PC-3 (cell line): ENCODE measurements around the gene OR7C2. TPM values are rescaled to one million over a fixed set of nuclear protein-coding genes. Genes with fewer than 3 reads are reported as not detected.

Source experiments
- ATAC-seq: fragments of 200-7000 bp; cut with Tn5 transposase; 2 replicates; pipeline ENCODE4 v1.9.1; 2020; ENCODE audit warnings: mild to moderate bottlenecking, moderate library complexity
- BruUV-seq: library from RNA; stranded (reverse); fragments of 400-500 nt; replicated peaks from 2 replicates; lab custom pipeline; 2021; lab: Mats Ljungman, UMichigan
- CTCF ChIA-PET: fragments of 300-600 bp; sonication (Branson Sonifier 250); formaldehyde crosslinking; loops from one replicate; lab custom pipeline; 2022; ENCODE audit warnings: antibody characterized with exemption; lab: Charles Lee
- POLR2A ChIA-PET: fragments of 300-600 bp; sonication (Branson Sonifier 250); formaldehyde crosslinking; loops from one replicate; lab custom pipeline; 2022; ENCODE audit warnings: antibody characterized with exemption; ENCODE audit not compliant: unreplicated experiment; lab: Charles Lee
- DNase-seq: peaks from one replicate; pipeline ENCODE4 v3.0.0-alpha.2; 2015
- H2AFZ ChIP-seq: fragments of 300-600 bp; sonication (generic); 2 replicates; pipeline ENCODE4 v1.6.0; 2016; ENCODE audit warnings: antibody characterized with exemption, low read length
- H3F3A ChIP-seq: fragments of 300-600 bp; sonication (generic); one replicate; pipeline ENCODE4 v1.6.0; 2017; ENCODE audit warnings: antibody characterized with exemption, low read length, control low read depth, mild to moderate bottlenecking; ENCODE audit not compliant: unreplicated experiment
- H3K27ac ChIP-seq: fragments of 300-600 bp; sonication (generic); 2 replicates; pipeline ENCODE4 v1.5.1; 2016; ENCODE audit warnings: mild to moderate bottlenecking, low read length
- H3K27me3 ChIP-seq: fragments of 300-600 bp; sonication (generic); 2 replicates; pipeline ENCODE4 v1.6.1; 2016; ENCODE audit warnings: low read length, mixed read lengths
- H3K36me3 ChIP-seq: fragments of 300-600 bp; sonication (generic); 2 replicates; pipeline ENCODE4 v1.6.1; 2016; ENCODE audit warnings: low read depth, mixed run types, low read length, mixed read lengths
- H3K4me1 ChIP-seq: fragments of 300-600 bp; sonication (generic); 2 replicates; pipeline ENCODE4 v1.5.1; 2016; ENCODE audit warnings: low read length; ENCODE audit not compliant: insufficient read depth
- H3K4me2 ChIP-seq: fragments of 300-600 bp; sonication (generic); 2 replicates; pipeline ENCODE4 v1.6.0; 2016; ENCODE audit warnings: low read length
- H3K4me3 ChIP-seq: fragments of 300-600 bp; sonication (generic); 2 replicates; pipeline ENCODE4 v1.5.1; 2016; ENCODE audit warnings: mild to moderate bottlenecking, low read length, mixed read lengths
- H3K79me2 ChIP-seq: fragments of 300-600 bp; sonication (generic); 2 replicates; pipeline ENCODE4 v1.6.1; 2017; ENCODE audit warnings: low read length, mixed read lengths
- H3K9ac ChIP-seq: fragments of 300-600 bp; sonication (generic); 2 replicates; pipeline ENCODE4 v1.6.0; 2016; ENCODE audit warnings: mild to moderate bottlenecking, low read length
- H3K9me2 ChIP-seq: fragments of 300-600 bp; sonication (generic); replicated peaks from 2 replicates; pipeline ENCODE4 v1.6.1; 2016; ENCODE audit warnings: mixed run types, low read length, mixed read lengths
- H3K9me3 ChIP-seq: fragments of 300-600 bp; sonication (generic); 2 replicates; pipeline ENCODE4 v1.6.1; 2016; ENCODE audit warnings: low read length, mixed read lengths
- H4K20me1 ChIP-seq: fragments of 300-600 bp; sonication (generic); 2 replicates; pipeline ENCODE4 v1.6.1; 2016; ENCODE audit warnings: low read length, mixed read lengths
- CTCF ChIP-seq: fragments of 300-600 bp; sonication (generic); conservative IDR thresholded peaks from 2 replicates; pipeline ENCODE4 v1.5.1; 2017; ENCODE audit warnings: antibody characterized with exemption, low read depth, mild to moderate bottlenecking, low read length
- EZH2 ChIP-seq: fragments of 300-600 bp; sonication (generic); IDR thresholded peaks from one replicate; pipeline ENCODE4 v1.6.1; 2017; ENCODE audit warnings: antibody characterized with exemption, mild to moderate bottlenecking, low read length; ENCODE audit not compliant: unreplicated experiment
- EZH2phosphoT487 ChIP-seq: fragments of 300-600 bp; sonication (generic); IDR thresholded peaks from 2 replicates; pipeline ENCODE4 v1.6.1; 2018; ENCODE audit warnings: mild to moderate bottlenecking, antibody characterized with exemption, low read length, borderline replicate concordance
- intact Hi-C: fragments of 100-400 bp; cut with micrococcal nuclease; formaldehyde crosslinking; loops from 2 replicates; pipeline ENCODE4 v1.9.0; 2023
- total RNA-seq: library from RNA; depleted of rRNA; stranded (reverse); fragments of >200 nt; gene quantifications from 2 replicates; pipeline ENCODE4 v1.2.3, GENCODE V29; 2014; rRNA removed

The OR7C2 gene
- total RNA-seq, 1 experiment from 2014 or later = not detected

- ChIA-PET CTCF (no interaction called here), POLR2A (no interaction called here)
- Histone ChIP-seq H3K4me3 (no peak overlapping the region), H3F3A (no peaks in the 10 kb centered on the region), H3K9me2 (no peaks in the 10 kb centered on the region), H3K9me3 (no peaks in the 10 kb centered on the region), H3K36me3 (no peaks in the 10 kb centered on the region), H4K20me1 (no peaks in the 10 kb centered on the region), H3K4me2 (no peak overlapping the region), H3K27me3 (peaks cover 25% of the 10 kb centered on the region), H3K9ac (no peak overlapping the region), H2AFZ (no peak overlapping the region), H3K79me2 (no peaks in the 10 kb centered on the region), H3K4me1 (no peaks in the 10 kb centered on the region), H3K27ac (no peak overlapping the region)
- DNase-seq (no peak), ATAC-seq (no peak)
- intact Hi-C loops = no loop called here
- no TSS peak for BruUV-seq
- TF ChIP-seq CTCF (no peak), EZH2 (no peak), EZH2phosphoT487 (no peak)
These were observed 43.8 kb downstream of the OR7C2 start for GRCh38 chr19:14985133-14985532.

Other genes starting within 250 kb of the OR7C2 start
- 2.5 and 4.2 TPM in 2 replicates for gene ADGRE2, start 162.9 kb upstream of the OR7C2 start, total RNA-seq
- gene OR7A5, start 106.3 kb upstream of the OR7C2 start, total RNA-seq = not detected in 2 replicates
- not detected in 2 replicates for gene OR7C1, start 106.3 kb upstream of the OR7C2 start, total RNA-seq
- gene OR7A10, start 92.6 kb upstream of the OR7C2 start, total RNA-seq = not detected in 2 replicates
- not detected in 2 replicates for gene OR7A17, start 55.4 kb upstream of the OR7C2 start, total RNA-seq
- 4.4 and 9.6 TPM in 2 replicates for gene SLC1A6, start 38.4 kb downstream of the OR7C2 start, total RNA-seq
- gene CASP14, start 108.0 kb downstream of the OR7C2 start, total RNA-seq = 5.0 and 8.9 TPM in 2 replicates
- not detected in 2 replicates for gene OR1I1, start 140.7 kb downstream of the OR7C2 start, total RNA-seq
- 13.8 and 20.3 TPM in 2 replicates for gene SYDE1, start 165.9 kb downstream of the OR7C2 start, total RNA-seq